T1000 (cell line): ENCODE measurements around the gene QSOX2.
A peak's percentile ranks its signal among the peaks of the same experiment; 100 is the strongest.

ENCODE experiments used
- DNase-seq: peaks from one replicate; lab custom pipeline; 2025; ENCODE audit warnings: mixed read lengths; lab: John Stamatoyannopoulos, UW

The QSOX2 gene

DNA sequence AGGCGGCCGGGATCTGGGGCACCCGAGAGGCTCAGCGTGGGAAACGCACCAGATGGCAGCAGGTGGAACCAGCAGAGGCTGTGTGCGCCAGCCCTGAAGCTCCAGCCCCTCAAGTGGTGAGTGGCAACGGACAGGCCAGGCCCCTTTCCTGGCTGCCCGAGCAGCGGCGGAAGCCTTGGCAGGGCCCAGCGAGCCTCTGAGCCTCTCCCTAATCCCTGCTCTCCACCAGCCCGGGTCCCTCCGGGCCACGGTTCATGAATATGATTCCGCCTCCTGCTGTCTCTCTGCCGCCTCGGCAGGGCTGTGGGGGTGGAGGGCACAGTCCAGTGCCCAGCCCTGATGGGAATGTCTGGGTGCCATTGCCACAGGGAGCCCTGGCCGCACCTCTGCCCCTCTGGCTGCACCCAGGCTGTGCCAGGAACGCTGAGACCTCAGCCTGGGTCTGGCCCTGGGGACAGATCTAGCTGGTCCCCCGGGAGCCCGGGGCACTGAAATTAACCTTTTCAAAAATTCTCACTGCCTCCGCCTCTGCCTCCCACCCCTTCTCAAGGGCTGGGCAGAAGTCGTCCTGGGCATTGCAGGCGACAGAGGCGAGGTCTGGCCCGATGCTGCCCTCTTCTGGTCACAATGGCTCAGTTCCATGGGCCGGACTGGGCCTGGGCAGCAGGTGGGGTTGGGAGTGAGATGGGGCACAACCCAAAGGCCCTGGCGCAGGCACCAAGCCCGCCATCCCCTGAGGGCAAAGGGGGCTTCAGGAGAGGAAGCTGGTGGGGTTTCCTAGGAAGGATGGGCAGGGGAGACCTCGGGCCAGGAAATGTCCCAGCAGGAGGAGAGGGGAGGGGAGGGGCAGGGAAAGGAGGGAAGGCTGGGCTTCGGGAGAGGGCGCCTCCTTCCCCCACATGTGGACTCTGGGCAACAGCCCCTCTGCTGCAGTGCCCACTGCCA, 38.0 kb upstream of the QSOX2 start:
- DNase-seq: peak; percentile 51

DNA sequence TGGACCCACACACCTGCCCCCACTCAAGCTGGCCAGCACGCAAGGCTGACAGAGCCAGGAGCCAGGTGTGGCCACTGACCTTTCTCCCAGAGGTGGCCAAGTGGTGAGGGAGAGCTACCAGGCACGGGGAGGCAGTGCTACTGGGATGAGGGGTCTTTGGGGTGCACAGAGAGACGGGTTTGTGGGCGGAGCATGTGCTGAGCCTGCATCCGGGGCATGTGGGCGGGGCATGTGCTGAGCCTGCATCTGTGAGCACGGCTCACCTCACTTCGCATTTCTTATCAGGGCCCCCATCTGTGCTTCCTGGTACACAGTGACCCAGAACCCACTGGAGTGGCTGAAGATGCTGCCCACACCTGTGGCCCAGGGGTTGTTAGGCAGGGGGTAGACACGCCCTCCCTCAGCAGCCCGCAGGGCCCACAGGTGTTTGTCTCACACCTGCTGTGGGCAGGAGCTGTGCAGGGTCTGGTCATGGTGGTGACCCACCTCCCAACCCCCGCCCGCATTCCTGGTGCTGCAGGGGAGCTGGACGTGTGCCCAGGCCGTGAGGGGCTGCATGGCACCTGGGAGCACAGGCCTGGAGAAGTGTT, 36.8 kb upstream of the QSOX2 start:
- DNase-seq: no peak

DNA sequence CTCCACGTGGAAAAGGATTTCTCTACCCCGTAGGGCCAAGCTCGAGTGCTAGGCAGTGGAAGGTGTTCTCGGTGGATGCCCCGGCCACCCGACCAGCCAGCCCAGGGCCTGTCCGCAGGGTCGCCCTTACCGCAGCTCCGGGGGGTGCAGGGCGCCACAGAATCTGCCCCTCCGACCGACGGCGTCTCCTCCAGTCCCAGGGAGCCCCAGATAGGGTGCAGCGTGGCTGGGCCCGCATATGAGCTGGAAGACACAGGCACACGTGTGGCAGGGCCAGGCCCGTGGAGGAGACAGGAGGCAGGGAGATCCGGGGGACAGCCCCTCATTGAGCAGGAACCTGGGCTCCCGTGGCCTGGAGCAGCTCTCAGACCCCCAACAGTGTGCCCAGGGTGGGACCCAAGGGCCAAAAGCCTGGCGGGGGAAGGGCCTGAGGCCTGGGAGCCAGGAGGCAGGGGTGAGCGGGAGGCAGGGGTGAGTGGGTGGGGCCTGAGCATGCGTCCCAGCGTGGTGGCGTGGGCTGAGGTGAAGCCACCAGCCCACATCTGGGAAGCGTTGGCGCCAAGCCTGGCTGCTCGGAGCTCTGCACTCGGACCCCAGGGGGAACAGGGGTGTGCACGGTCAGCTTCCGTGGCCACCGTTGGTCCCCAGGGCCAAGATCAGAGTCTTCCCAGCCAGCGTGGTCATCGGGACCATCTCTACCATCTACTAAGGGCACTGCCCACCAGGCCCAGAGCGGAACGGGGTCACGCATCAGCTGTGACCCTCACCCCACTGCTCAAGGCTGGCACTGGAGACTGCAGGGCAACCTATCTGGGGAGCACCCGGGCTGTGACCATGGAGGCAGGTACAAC, 36.0 kb upstream of the QSOX2 start:
- no peak for DNase-seq

DNA sequence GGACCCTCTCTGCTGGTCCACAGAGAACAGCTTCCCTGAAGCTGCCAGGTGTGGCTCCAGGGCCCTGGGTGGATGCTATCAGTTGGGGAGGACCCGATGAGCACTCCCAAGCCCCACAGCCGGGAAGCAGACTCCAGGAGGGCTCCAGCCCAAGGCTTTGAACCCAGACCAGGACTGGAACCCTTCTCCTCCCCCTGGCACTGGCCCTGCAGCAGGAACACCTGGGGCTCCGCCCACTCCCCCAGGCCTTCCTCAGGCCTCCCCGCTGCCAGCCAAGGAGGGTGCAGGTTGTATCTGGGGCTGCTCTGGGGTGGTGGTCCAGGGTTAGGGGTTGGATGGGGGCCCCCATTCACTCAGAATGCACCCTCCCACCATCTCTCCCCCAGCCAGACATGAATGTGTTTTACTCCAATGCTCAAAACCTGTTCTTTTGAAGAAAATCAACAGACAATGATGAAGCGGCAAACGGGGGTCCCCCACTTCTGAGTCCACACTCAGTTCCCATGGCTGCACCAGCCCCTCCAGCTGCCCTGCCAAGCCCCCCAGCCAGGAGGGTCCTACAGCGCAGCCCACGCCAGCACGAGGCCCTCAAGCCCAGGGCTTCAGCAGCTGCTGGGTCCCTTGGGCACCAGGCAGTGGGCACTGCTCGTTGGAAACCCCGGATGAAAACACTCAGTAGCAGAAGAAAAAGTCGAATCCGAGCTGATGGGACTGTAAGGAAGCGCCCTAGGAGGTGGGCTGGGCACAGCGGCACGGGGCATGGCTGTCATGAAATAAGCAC, 35.1 kb upstream of the QSOX2 start:
- DNase-seq: no peak

DNA sequence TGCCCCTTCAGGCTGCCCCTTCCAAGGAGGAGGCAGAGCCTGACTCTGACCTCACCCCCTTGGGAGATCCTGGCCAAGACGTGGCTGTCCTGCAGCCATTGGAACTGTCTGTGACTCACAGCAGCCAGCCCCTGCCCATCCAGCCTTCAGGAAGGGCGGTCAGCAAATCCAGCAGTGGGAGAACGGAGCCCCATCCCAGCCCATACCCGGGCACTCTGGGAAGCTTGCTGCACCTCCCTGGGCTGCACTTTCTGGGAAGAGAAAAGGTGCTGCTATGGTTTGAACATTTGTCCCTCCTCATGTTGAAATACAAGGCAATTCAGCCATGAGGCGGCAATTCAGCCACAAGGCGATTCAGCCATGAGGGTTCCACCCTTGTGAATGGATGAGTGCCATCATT, 33.9 kb upstream of the QSOX2 start:
- DNase-seq: no peak

DNA sequence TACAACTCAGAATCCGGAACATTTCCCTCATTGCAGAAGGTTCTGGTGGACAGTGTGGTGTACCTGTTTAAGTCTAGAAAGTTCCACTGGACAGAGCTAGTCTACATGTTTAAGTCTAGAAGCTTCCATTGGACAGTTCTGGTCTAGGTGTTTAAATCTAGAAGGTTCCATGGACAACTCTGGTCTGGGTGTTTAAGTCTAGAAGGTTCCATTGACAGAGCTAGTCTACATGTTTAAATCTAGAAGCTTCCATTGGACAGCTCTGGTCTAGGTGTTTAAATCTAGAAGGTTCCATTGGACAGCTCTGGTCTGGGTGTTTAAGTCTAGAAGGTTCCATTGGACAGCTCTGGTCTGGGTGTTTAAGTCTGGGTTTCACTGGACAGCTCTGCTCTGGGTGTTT, 33.3 kb upstream of the QSOX2 start:
- DNase-seq: no peak

DNA sequence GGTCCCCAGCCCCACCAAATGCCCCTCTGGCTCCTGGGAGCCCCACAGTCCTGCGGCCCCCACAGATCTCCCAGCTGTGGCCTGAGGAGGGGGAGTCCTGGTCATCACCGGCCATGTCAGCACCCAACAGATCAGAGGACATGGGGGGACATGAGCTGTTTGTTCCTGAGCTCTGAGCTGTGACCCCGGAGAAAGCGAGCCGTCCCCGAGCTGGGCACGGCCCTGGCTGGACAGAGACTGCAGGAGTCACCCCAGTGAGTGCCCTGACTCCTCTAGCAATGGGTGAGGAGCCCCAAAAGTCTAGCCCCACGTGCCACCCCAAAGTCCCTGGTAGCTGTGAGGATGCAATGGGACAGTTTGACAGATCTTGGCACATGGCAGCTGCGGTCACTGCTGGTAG, 32.6 kb upstream of the QSOX2 start:
- no peak for DNase-seq

DNA sequence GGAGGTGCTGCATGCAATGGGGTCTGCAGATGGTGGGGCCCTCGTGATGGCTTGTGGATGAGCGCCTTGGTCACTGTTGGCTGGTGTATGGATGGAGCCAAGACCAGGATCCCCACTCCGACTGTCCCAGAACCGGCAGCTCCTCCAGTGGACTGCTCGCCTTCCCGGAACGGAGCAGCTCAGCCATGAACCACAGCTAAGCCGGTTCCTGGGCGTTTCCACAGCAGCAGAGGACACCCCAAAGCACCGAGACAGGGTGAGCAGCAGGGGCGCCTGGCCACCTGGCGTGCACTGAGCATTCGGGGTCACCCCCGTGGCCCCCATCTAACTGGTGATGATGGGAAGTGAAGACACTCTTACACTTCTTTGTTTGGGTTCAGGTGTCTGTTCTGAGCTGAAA, 32.1 kb upstream of the QSOX2 start:
- DNase-seq: no peak

DNA sequence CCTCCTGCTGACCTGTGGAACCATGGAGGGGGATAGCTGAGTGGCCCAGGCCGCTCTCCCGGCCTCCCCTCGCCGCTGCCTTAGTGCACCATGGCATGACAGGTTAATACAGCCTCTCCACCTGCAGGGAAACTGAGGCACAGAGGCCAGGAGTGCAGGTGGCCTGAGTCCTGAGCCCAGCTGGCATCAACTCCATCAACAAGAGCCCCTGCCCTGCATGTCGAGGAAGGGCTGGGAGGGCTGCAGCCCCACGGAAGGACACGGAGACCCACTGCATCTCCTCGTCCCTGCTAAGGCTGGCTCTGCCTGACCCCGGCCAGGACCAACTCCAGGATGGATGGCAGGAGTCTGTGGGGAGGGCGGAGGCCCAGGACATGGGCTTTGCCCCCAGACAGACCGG, 31.1 kb upstream of the QSOX2 start:
- DNase-seq: no peak

DNA sequence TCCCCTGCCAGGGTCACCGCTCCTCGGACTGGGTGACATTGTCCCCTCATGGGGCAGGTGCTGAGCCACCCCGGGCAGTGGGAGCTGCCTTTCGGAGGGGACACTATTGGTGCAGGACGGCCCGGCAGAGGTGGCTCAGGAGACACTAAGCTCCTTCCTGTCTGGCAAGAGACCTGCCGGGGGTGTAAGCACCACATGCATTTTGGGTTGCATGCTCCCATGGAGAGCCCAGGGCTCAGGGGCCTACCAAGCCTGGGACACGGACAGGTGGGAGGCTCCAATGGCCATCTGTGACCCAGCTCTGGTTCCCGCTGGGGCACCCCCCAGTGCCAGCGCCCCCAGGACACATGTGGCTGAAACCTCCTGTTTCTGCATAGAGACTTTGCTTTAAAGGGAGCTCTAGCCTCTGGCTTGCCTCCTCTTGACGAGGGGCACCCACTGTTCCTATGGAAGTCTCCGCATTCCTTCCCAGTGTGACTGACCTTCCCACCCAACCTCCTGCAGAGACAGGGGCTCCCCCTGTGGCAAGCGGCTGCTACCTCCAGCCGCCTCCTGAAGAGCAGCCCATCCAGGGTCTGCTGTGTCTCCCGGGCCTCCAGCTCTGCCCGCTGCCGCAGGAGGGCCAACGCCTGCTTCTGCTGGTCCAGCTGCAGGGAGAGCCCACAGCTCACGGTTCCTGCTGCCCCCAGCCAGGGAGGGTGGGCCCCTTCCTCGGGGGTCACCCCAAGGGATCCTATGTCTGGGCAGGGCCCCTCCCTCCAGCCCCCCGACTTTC, 30.2 kb upstream of the QSOX2 start:
- DNase-seq: no peak

DNA sequence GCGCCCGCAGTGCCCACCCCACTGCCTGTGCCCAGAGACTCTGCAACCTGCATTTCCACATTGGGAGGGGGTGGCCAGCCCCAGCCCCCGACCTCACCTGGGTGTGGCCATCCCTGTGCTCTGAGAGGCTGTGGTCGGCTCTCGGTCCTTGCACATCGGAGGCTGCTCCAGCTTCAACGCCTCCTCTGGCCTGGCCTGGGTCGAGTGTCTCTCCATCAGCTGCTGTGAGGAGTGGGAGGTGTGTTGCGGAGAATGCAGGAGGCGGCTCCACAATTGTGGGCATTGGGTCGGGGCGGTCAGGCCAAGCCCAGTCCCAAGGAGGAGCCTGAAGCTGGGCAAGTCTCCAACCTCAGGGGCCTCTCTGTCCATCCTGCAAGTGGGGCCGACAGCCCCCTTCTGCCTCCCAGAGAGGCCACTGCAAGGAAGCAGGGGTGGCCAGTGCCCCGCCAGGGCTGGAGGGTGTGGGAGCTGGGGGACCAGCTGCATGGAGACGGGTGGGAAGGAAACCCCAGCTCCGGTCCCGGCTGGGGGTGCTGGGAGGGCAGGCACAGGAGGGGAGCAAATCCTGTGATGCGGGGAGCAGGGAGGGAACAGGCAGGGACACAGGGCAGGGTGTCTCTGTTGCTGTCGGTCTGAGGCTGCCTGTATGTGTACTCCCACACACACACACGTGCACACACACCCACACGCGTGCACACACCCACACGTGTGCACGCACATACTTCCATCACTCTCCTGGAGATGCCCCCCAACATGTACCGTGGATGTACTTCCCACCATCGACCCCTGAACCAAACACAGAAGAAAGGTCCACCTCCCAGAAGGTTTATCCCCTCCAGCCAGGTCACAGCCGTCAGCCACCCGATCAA, 29.4 kb upstream of the QSOX2 start:
- no peak for DNase-seq

DNA sequence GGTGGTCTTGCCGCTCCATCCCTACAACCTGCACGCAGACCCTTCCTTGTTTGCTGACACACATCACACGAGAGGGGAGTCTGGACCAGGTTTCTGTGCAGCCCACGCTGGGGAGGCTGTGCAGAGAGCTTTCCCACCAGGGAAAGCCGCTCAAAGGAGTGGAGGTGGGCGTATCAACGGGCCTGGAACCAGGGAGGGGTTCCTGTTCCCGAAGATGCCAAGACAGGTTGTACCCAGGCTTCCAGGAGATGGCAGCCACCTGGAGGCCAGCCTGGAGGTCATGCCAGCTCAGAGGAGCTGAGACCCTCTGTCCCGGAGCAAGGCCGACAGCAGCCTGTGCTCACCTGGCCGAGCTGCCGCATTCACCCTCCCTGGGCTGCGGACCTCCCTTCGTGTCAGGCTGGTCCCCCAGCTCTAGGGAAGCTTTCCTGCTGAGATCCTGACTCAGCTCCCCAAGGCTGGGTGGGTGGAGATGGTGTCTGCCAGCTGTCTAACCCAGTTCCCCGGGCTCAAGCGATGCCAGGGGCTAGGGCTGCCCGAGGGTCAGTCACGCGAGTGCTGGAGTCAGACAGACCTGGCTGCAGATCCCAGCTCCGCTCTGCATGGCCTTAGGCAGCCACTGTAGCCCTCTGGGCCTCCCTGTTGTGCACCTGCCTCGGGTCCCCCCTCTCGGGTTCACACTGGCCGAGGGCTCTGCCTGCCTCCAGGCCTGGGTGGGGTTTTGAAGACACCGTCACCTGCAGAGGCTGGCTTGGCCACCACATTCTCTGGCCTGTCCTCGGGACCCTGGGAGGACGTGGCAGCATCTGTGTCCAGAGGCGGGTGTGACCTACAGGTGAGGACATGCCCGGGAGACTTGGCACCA, 28.5 kb upstream of the QSOX2 start:
- no peak for DNase-seq

DNA sequence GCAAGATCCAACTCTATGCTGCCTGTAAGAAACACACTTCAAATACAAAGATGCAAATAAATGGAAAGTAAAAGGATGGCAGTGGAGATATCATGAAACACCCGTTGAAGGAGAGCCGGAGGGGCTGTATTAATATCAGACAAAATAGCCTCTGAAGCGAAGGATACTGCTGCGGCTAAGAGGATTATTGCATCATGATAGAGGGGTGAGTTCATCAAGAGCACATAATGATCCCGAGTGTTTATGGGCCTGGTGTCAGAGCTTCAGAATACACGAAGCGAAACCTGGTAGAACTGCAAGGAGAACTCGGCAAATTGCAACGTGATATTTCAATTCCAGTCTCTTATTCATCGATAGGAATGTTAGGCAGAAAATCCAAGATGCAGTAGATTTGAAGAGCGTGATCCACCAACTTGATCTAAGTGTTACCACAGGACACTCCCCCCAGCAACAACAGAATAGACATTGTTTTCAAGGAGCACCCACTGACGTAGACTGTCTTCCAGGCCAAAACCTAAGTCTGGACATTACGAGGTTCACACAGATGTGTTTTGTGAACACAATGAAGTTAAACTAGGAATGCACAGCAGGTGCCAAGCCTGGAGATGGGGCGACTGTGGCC, 27.7 kb upstream of the QSOX2 start:
- no peak for DNase-seq

DNA sequence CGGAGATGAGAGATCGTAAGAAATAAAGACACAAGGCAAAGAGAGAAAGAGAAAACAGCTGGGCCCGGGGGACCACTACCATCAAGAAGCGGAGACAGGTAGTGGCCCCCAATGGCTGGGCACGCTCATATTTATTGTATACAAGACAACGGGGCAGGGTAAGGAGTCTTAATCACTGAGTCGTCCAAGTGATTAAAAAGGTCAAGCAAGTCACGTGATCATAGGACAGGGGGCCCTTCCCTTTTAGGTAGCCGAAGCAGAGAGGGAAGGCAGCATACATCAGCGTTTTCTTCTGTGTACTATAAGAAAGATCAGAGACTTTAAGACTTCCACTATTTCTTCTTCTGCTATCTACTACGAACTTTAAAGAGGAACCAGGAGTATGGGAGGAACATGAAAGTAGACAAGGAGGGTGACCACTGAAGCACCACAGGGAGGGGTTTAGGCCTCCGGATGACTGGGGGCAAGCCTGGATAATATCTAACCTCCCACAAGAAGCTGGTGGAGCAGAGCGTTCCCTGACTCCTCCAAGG, 24.6 kb upstream of the QSOX2 start:
- no peak for DNase-seq

DNA sequence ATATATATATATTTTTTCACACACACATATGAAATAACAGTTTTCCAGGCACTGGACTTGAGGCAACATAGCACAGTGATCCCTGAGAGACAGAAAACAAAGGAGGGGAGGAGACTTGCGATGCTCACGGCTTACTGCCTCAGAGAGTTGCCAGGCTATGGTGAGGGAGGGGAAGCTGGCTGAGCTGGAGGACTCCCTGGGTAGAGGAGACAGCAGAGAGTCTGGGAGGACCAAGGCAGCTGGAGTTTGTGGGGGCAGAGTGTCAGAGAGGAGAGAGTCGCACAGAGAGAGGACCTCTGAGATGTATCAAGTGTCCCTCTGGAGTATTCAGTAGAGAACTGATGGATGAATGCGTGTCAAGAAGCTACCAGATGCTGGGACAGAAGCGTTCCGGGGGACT, 23.1 kb upstream of the QSOX2 start:
- DNase-seq: no peak

DNA sequence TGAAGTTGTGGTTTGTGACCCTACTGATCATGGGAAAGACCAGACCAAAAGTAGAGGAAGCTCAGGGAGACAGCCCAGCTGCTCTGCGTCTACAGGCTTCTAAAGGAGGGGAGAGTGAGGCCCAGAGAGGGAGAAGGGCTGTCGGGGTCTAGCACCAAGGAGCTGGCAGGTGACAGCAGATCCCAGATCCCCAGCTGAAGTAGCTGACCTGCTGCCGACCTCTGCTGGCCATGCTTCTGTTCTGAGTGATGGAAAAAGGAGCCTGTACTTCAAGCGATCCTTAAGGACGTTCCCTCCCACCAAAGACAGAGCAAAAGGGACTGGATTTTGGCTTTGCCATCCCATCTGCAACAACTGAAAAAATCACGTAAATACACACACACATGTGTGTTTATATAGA, 22.7 kb upstream of the QSOX2 start:
- no peak for DNase-seq

DNA sequence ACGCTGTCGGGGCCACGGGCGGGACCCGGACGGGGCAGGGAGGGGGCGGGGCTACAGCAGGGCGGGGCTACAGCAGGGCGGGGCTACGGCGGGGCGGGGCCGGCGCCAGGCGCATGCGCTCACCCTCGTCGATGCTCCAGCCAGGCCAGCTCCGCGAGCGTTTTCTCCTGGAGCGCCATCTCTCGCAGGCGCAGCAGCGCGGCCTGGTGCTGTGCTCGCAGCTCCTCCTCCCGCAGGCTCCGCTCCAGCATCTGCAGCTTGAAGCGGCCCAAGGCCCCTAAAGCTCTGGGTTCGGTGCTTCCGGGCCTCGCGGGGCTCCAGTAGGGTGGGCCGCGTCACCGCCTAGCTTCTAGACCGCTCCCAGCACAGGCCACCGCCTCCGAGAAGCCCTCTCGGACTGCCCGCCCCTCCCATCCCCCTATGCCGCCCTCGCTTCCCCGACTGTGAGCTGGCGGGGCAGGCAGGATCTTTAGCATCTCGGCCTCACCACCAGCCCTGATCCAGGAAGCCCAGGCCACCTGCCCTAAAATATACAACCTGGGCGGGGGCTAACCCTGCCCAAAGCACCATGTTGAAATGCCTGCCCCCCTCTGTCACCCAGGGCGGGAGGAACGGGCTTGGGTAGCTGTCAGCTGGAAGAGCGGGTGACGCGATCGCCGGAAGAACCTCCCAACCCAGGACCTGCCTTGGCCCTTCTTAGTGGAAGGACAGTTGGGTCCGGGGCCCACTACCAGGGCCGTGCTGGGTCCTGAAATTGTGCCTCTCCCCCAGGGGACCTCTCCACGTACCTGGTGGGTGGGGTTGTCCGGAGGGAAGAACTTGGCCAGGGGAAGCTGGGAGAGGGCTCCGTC, 21.9 kb upstream of the QSOX2 start:
- DNase-seq: peak; percentile 80
